Fibroblast of mammary gland (primary cell): ENCODE data around the gene ERI3.

Experiments
- DNase-seq: peaks from one replicate; pipeline ENCODE4 v3.0.0-alpha.2; 2010; ENCODE audit warnings: low read depth
- H3K4me3 ChIP-seq: 2 replicates; pipeline ENCODE4 v1.5.1; 2011; ENCODE audit warnings: low read depth, mild to moderate bottlenecking, low read length, moderate library complexity; ENCODE audit not compliant: control insufficient read depth
- CTCF ChIP-seq: conservative IDR thresholded peaks from 2 replicates; pipeline ENCODE4 v1.5.1; 2011; ENCODE audit warnings: low read depth, low read length, inconsistent platforms; ENCODE audit not compliant: control insufficient read depth, insufficient read depth

Gene ERI3

GRCh38 chr1:44377925-44378784 lies 23.1 kb upstream of the ERI3 start:
- DNase-seq = peak; percentile 61
- no peak overlapping the region for H3K4me3 ChIP-seq
- TF ChIP-seq CTCF = peak; percentile 83

- no peak overlapping the region for H3K4me3 ChIP-seq
- TF ChIP-seq CTCF = no peak
Observed at GRCh38 chr1:44375547-44375946, 20.5 kb upstream of the ERI3 start.

GRCh38 chr1:44371206-44371605 lies 16.1 kb upstream of the ERI3 start:
- no peak for TF ChIP-seq CTCF
- DNase-seq = no peak
- no peak overlapping the region for H3K4me3 ChIP-seq

More at GRCh38 chr1:44375547-44375946, 20.5 kb upstream of the ERI3 start:
- DNase-seq = no peak

GRCh38 chr1:44368471-44369151 lies 13.6 kb upstream of the ERI3 start:
- DNase-seq = no peak
- no peak overlapping the region for H3K4me3 ChIP-seq
- TF ChIP-seq CTCF = no peak

GRCh38 chr1:44367944-44368343 lies 12.9 kb upstream of the ERI3 start:
- no peak for DNase-seq
- no peak for TF ChIP-seq CTCF
- no peak overlapping the region for H3K4me3 ChIP-seq

GRCh38 chr1:44366371-44366975 lies 11.4 kb upstream of the ERI3 start:
- H3K4me3 ChIP-seq = no peak overlapping the region
- TF ChIP-seq CTCF = no peak
- DNase-seq = no peak
